GM19238 (cell line): Measurements from ENCODE around the gene C1orf159.
A peak's percentile ranks its signal among the peaks of the same experiment; 100 is the strongest.

ENCODE experiments used
- DNase-seq: peaks from one replicate; pipeline ENCODE4 v3.0.0; 2011; ENCODE audit warnings: low spot score; ENCODE audit not compliant: insufficient read length

Gene C1orf159

DNA sequence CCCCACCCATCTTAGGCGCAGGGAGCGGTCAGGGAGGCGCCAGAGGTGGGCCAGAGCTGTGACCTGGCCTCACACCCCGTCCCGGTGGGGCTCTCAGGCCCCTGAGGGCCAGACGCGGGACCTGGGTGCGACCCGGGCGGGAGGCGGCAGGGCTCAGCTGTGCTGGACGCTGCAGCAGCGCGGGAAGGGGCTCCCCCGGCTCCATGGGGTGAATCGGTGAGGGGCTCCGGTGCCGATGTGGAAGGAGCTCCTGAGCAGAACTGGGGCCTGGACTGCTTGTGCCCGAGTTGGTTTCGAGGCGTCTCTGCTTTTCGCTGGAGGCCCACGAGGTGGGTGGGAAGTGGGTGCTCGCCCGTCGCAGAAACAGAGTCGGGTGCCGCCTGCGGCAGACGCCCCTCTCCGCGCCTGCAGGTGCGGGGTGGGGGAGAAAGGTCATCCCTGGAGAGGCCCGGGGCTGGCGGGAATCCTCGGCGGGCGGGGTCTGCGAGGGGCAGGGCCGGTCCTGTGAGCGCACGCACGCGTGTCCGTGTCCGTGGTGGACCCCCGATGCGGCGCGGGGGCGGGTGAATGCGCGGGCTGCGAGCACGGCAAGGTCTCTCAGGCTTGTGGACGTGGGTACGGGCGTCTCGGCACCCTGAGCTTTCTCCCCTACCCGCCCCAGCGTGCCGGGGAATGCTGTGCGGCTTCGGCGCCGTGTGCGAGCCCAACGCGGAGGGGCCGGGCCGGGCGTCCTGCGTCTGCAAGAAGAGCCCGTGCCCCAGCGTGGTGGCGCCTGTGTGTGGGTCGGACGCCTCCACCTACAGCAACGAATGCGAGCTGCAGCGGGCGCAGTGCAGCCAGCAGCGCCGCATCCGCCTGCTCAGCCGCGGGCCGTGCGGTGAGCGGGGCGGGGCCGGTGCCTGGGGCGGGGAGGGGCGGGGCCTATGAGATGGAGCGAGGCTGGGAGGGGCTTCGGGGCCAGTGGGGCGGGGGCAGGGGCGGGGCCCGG lies 75.6 kb downstream of the C1orf159 start:
- DNase-seq = peak; percentile 99

DNA sequence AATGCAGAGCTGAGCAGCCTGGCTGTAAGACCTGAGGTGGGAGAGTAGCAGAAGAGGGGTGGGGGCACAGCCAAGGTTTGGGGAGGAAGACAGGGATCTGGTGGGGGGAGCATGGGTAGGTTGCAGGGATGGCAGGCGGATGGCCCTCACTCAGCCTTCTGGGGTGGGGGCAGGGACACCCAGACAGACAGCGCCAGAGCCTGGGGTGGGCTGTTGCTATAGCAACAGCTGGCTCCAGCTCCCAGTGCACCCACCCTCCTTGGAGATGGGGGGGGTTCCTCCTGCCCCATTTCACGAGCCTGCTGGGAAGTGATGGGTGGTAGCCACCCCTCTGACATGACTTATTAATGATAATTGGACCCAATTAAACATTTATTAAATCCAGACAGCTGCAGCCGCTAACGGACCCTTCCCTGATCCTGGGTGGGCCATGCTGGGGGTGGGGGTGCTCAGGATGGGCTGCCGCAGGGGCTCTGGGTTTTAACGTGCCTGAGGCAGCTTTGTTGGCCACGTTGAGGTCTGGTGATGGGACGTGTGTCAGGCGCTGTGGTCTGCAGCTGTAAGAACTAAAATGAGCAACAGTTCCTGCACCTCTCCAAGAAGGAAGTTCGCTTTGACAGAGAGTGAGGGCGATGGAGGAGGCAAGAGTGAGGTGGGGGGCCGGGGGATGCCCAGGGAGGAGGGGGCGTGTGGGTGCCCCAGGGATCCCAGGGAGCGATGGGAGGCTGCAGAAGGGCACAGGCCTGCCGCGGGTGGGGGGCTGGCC lies 76.6 kb downstream of the C1orf159 start:
- DNase-seq = no peak

GRCh38 chr1:1038694-1039093 lies 77.2 kb downstream of the C1orf159 start:
- no peak for DNase-seq

DNA sequence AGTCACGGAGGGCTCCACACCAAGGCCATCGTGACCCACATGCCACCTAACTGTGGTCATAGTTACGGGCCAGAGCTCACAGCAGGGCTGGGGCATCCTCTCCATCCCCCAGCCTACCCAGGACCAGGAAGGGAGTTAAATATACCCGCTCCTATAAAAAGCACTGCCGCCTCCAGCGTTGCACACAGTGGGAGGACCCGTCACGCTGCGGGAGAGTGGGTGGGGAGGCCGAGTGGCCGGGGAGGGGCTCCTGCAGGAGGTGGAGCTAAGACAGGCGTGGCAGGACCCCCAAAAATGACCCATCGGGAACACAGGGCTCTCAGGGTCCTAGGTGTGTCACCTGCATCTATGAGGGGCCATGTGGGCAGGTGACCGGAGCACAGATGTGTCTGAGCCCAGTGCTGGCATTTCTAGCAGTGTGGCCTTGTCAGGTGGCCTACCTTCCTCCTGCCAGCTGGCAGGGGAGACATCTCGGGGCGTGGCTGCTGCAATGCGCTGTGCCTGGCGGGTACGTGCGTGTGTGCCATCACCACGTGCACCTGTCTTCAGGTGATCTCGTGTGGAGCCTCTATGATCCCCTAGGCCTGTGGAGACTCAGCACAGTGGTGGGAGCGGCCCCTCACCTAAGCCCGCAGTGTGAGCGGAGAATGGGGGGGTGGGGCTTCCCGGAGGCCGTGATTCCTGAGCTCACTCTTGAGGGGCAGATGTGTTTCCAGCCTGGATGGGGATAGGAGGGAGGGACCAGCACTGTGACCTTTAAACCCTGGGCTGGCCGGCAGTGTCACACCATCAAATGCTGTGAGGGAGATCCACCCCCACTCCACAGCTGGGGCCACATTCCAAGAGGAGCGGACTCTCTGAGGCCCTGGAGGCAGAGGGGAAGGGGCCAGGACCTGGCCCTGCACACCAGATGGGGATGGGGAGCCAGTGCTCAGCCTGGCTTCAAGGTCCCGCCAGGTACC lies 78.2 kb downstream of the C1orf159 start:
- DNase-seq = no peak

GRCh38 chr1:1035291-1035943 lies 80.5 kb downstream of the C1orf159 start:
- no peak for DNase-seq

DNA sequence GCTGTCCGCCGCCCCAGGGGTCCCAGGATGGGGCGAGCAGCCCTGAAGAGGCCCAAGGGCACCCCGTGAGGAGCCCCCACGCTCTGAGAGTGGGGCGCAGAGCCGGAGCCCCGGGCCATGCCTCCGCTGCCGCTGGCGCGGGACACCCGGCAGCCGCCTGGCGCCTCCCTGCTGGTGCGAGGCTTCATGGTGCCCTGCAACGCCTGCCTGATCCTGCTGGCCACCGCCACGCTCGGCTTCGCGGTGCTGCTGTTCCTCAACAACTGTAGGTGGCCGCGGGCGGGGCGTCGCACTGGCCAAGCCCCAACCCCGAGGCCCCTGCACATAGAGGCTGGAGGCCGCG lies 81.5 kb downstream of the C1orf159 start:
- DNase-seq = no peak

- no peak for DNase-seq
These were observed 82.0 kb downstream of the C1orf159 start for GRCh38 chr1:1033731-1034438.

- peak; percentile 99 for DNase-seq
These were observed 82.8 kb downstream of the C1orf159 start for GRCh38 chr1:1033009-1033587.

DNA sequence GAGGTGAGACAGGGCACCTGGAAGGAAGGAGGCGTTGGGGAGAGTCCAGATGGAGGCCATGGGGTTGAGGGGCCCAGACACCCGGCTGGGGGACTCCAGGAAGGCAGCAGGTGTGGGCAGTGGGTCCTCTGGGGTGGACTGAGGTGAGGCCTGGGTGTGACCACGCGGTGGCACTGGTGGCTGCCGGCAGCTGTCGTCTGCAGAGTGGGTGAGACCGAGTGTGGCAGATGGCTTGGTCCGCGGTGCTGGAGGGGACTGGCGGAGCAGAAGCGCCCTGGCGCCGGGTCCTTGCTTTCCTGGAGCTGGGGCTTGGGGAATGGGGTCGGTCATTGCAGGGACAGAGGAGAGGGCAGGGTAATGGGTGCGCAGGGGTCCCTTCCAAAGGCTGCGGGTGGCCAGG lies 83.5 kb downstream of the C1orf159 start:
- DNase-seq = no peak
